Thoracic aorta (tissue), 2 donors: ENCODE results near the gene NOP58. TPM values are rescaled to one million over a fixed set of nuclear protein-coding genes. Genes with fewer than 3 reads are reported as not detected.
"Not testable (repeated sequence)": the region's sequence is repeated elsewhere in the genome, so short reads cannot be mapped to it uniquely, and the experiment has no call there.

Experiments
- ATAC-seq: fragments of 150-250 bp; one replicate; pipeline ENCODE4 v1.8.0; 2017; ENCODE audit warnings: low read depth; ENCODE audit not compliant: insufficient number of reproducible peaks, low FRiP score
- DNase-seq: peaks from one replicate; pipeline ENCODE4 v3.0.0-alpha.2; 2020; ENCODE audit warnings: low spot score
- H3K27ac ChIP-seq, 2 donors: fragments of 200-600 bp; sonication (generic); 1 replicate in 1 of 2; 2 replicates in 1 of 2; pipeline ENCODE4 v1.5.1; 2016; ENCODE audit warnings: mild to moderate bottlenecking in 2 of 2, moderate library complexity in 2 of 2
- H3K27me3 ChIP-seq: fragments of 200-600 bp; sonication (generic); replicated peaks from 2 replicates; pipeline ENCODE4 v1.6.0; 2016; ENCODE audit warnings: mild to moderate bottlenecking; ENCODE audit not compliant: insufficient read depth
- H3K36me3 ChIP-seq: fragments of 200-600 bp; sonication (generic); one replicate; pipeline ENCODE4 v1.5.1; 2016
- H3K4me1 ChIP-seq, 2 donors: fragments of 200-600 bp; sonication (generic); 1 replicate in 1 of 2; 2 replicates in 1 of 2; pipeline versions ENCODE4 v1.5.1 to v1.6.0; 2016; ENCODE audit warnings: low read depth in 2 of 2, mild to moderate bottlenecking in 1 of 2; ENCODE audit not compliant: control insufficient read depth in 1 of 2
- H3K4me3 ChIP-seq: fragments of 200-600 bp; sonication (generic); 2 replicates; pipeline ENCODE4 v1.5.1; 2016; ENCODE audit warnings: mild to moderate bottlenecking
- H3K9me3 ChIP-seq: fragments of 200-600 bp; sonication (generic); 2 replicates; pipeline ENCODE4 v1.5.1; 2016
- total RNA-seq, 2 donors: library from RNA; depleted of rRNA; stranded (reverse); fragments of >200 nt; gene quantifications; one replicate each; pipeline versions ENCODE4 v1.1.0 to v1.2.3, GENCODE V29; 2016
- TF ChIP-seq, protein P1 (sequence below): fragments of 200-600 bp; sonication (generic); IDR thresholded peaks from one replicate; pipeline ENCODE4 v1.5.1; 2019; ENCODE audit warnings: antibody characterized with exemption

Gene NOP58
- total RNA-seq, 2 donors from 2014 or later, result 77.3 to 161 TPM

GRCh38 chr2:202270487-202270886, 4.9 kb downstream of the NOP58 start:
- Histone ChIP-seq H3K27ac (no peak overlapping the region), H3K4me3 (no peak overlapping the region), H3K4me1 (peaks cover 2 to 17% of the 10 kb centered on the region in 2 donors), H3K9me3 (no peaks in the 10 kb centered on the region), H3K27me3 (no peaks in the 10 kb centered on the region), H3K36me3 (peaks cover 2% of the 10 kb centered on the region)
- no peak for DNase-seq
- TF ChIP-seq, protein P1, sequence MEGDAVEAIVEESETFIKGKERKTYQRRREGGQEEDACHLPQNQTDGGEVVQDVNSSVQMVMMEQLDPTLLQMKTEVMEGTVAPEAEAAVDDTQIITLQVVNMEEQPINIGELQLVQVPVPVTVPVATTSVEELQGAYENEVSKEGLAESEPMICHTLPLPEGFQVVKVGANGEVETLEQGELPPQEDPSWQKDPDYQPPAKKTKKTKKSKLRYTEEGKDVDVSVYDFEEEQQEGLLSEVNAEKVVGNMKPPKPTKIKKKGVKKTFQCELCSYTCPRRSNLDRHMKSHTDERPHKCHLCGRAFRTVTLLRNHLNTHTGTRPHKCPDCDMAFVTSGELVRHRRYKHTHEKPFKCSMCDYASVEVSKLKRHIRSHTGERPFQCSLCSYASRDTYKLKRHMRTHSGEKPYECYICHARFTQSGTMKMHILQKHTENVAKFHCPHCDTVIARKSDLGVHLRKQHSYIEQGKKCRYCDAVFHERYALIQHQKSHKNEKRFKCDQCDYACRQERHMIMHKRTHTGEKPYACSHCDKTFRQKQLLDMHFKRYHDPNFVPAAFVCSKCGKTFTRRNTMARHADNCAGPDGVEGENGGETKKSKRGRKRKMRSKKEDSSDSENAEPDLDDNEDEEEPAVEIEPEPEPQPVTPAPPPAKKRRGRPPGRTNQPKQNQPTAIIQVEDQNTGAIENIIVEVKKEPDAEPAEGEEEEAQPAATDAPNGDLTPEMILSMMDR, result no peak
- ATAC-seq, result no peak

- not testable (repeated sequence) for H3K9me3 ChIP-seq, DNase-seq, H3K27ac ChIP-seq, H3K27me3 ChIP-seq, H3K4me3 ChIP-seq, H3K4me1 ChIP-seq, ATAC-seq
- H3K36me3 ChIP-seq, result peaks cover 11% of the 10 kb centered on the region
Measured at GRCh38 chr2:202276078-202276720, 10.6 kb downstream of the NOP58 start.

DNA sequence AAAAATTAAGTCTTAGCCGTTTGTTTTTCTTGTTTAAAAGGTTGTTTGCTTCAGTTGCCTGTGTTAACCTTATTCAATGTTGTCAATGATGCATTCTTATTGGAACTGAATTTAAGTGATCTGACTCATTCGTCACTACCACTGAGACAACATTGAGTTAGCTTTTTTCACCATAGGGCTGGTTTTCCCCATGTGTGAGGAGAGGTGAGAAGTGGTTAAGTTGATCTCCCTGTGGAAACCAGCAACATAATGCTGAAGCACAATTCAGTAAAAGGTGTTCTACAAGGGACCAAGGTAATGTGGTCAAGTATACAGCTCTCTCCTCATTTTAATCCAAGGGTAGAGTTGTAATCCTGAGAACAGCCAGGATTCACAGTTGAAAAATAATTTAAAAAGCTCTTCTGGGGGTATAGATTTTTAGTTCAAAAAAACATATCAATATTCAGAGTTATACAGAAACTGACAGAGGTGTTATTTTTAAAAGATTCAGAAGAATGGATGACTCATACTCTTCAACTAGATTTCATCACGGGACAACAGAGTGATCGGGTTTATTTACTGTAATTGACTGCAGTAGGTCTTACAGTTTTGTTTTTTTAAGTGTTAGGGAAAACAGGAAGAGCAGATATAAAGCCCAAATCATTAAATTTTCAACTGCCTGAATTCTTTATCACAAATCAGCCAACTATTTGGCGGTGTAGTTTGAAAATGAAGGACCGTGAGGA, 12.6 kb downstream of the NOP58 start:
- DNase-seq, result no peak
- H3K36me3 ChIP-seq, result peaks cover 25% of the 10 kb centered on the region
- no peaks in the 10 kb centered on the region for H3K27me3 ChIP-seq
- TF ChIP-seq, protein P1, result no peak
- H3K9me3 ChIP-seq, result no peaks in the 10 kb centered on the region
- H3K4me3 ChIP-seq, result no peak overlapping the region
- no peak overlapping the region for H3K27ac ChIP-seq
- ATAC-seq, result no peak
- peaks cover 7% of the 10 kb centered on the region in 2 donors for H3K4me1 ChIP-seq

- Histone ChIP-seq H3K4me1 (peaks cover 7% of the 10 kb centered on the region in 2 donors), H3K27me3 (no peaks in the 10 kb centered on the region), H3K36me3 (peaks cover 32% of the 10 kb centered on the region), H3K27ac (no peak overlapping the region), H3K9me3 (no peaks in the 10 kb centered on the region), H3K4me3 (no peak overlapping the region)
- TF ChIP-seq, protein P1, result peak; percentile 23
- peak; percentile 73 for ATAC-seq
- no peak for DNase-seq
Measured at GRCh38 chr2:202278944-202279343, 13.4 kb downstream of the NOP58 start.

DNA sequence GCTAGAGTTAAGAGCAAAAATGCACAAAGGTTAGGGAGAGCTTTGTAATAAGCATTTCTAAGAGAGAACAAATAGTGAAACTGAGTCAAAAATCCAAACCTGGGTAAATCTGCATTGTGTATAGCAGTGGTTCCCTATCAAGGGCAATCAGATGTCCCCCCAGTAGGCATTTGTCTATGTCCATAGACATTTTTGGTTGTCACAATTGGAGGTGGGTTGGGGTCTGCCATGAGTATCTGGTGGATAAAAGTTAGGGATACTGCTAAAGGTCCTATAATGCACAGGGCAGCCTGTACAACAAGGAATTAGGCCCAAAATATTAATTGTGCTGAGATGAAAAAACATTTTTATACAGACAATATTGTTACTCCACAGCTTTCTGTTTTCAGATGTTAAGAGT, 21.0 kb downstream of the NOP58 start:
- ATAC-seq (no peak), DNase-seq (no peak)
- H3K27ac ChIP-seq, result no peak overlapping the region
- no peaks in the 10 kb centered on the region for H3K4me1 ChIP-seq
- H3K27me3 ChIP-seq, result no peaks in the 10 kb centered on the region
- no peak overlapping the region for H3K4me3 ChIP-seq
- H3K9me3 ChIP-seq, result no peaks in the 10 kb centered on the region
- TF ChIP-seq, protein P1, result no peak
- peaks cover 53% of the 10 kb centered on the region for H3K36me3 ChIP-seq
